Osteocyte (in vitro differentiated cells): ENCODE results near the gene SAMMSON. TPM values are rescaled to one million over a fixed set of nuclear protein-coding genes. Genes with fewer than 3 reads are reported as not detected.

ENCODE experiments used
- DNase-seq: peaks from one replicate; pipeline ENCODE4 v3.0.0; 2021; ENCODE audit warnings: mixed read lengths; ENCODE audit not compliant: unreplicated experiment; ENCODE audit errors: extremely low spot score
- H3K27ac Mint-ChIP-seq: one replicate; pipeline ENCODE4 v1.8.0; 2021; ENCODE audit warnings: mild to moderate bottlenecking, mixed read lengths; ENCODE audit not compliant: unreplicated experiment
- H3K27me3 Mint-ChIP-seq: one replicate; pipeline ENCODE4 v1.8.0; 2021; ENCODE audit warnings: mixed read lengths; ENCODE audit not compliant: unreplicated experiment
- H3K36me3 Mint-ChIP-seq: one replicate; pipeline ENCODE4 v1.8.0; 2021; ENCODE audit warnings: mixed read lengths; ENCODE audit not compliant: unreplicated experiment
- H3K4me1 Mint-ChIP-seq: one replicate; pipeline ENCODE4 v1.8.0; 2021; ENCODE audit warnings: mixed read lengths; ENCODE audit not compliant: unreplicated experiment
- H3K4me3 Mint-ChIP-seq: one replicate; pipeline ENCODE4 v1.8.0; 2021; ENCODE audit warnings: mild to moderate bottlenecking, moderate library complexity, mixed read lengths; ENCODE audit not compliant: unreplicated experiment
- H3K9me3 Mint-ChIP-seq: one replicate; pipeline ENCODE4 v1.8.0; 2021; ENCODE audit warnings: mixed read lengths; ENCODE audit not compliant: unreplicated experiment
- CTCF ChIP-seq: fragments of 200-600 bp; sonication (generic); IDR thresholded peaks from 2 replicates; pipeline ENCODE4 v1.5.0; 2021; ENCODE audit warnings: antibody characterized with exemption, mild to moderate bottlenecking, moderate library complexity
- total RNA-seq: library from RNA; stranded (reverse); gene quantifications from 2 replicates; pipeline ENCODE4 v1.2.1, GENCODE V29; 2021

Gene SAMMSON
- total RNA-seq, 1 donor from 2014 or later, result not detected

- H3K27me3 Mint-ChIP-seq, result peaks cover 4% of the 10 kb centered on the region
- H3K27ac Mint-ChIP-seq, result peak overlapping the region; percentile 32
- no peak for TF ChIP-seq CTCF
- no peaks in the 10 kb centered on the region for H3K36me3 Mint-ChIP-seq
- DNase-seq, result no peak
- H3K4me1 Mint-ChIP-seq, result peaks cover 32% of the 10 kb centered on the region
- no peaks in the 10 kb centered on the region for H3K9me3 Mint-ChIP-seq
- no peak overlapping the region for H3K4me3 Mint-ChIP-seq
These were observed 1.8 kb upstream of the SAMMSON start for GRCh38 chr3:69997631-69998307.

- H3K9me3 Mint-ChIP-seq, result no peaks in the 10 kb centered on the region
- peak overlapping the region; percentile 82 for H3K27ac Mint-ChIP-seq
- peak overlapping the region; percentile 50 for H3K4me3 Mint-ChIP-seq
- no peaks in the 10 kb centered on the region for H3K27me3 Mint-ChIP-seq
- DNase-seq, result no peak
- H3K4me1 Mint-ChIP-seq, result peaks cover 32% of the 10 kb centered on the region
- TF ChIP-seq CTCF, result no peak
- H3K36me3 Mint-ChIP-seq, result no peaks in the 10 kb centered on the region
These were observed 784 bp upstream of the SAMMSON start for GRCh38 chr3:69998759-69999139.

- Mint-ChIP-seq H3K9me3 (no peaks in the 10 kb centered on the region), H3K4me3 (no peak overlapping the region), H3K4me1 (peaks cover 32% of the 10 kb centered on the region), H3K27ac (no peak overlapping the region), H3K27me3 (no peaks in the 10 kb centered on the region), H3K36me3 (no peaks in the 10 kb centered on the region)
- no peak for TF ChIP-seq CTCF
- DNase-seq, result no peak
These were observed 486 bp downstream of the SAMMSON start for GRCh38 chr3:70000028-70000410.

- no peak for TF ChIP-seq CTCF
- no peak overlapping the region for H3K4me3 Mint-ChIP-seq
- no peak overlapping the region for H3K27ac Mint-ChIP-seq
- no peaks in the 10 kb centered on the region for H3K9me3 Mint-ChIP-seq
- peaks cover 32% of the 10 kb centered on the region for H3K4me1 Mint-ChIP-seq
- H3K27me3 Mint-ChIP-seq, result no peaks in the 10 kb centered on the region
- no peaks in the 10 kb centered on the region for H3K36me3 Mint-ChIP-seq
- DNase-seq, result no peak
These were observed 1.1 kb downstream of the SAMMSON start for GRCh38 chr3:70000563-70001081.

GRCh38 chr3:70003119-70003518 lies 3.6 kb downstream of the SAMMSON start:
- no peak for DNase-seq
- Mint-ChIP-seq H3K4me3 (no peak overlapping the region), H3K36me3 (peaks cover 3% of the 10 kb centered on the region), H3K4me1 (peaks cover 20% of the 10 kb centered on the region), H3K27me3 (no peaks in the 10 kb centered on the region), H3K9me3 (no peaks in the 10 kb centered on the region), H3K27ac (no peak overlapping the region)
- TF ChIP-seq CTCF, result no peak
